H1 (cell line): ENCODE measurements around the gene MTARC1. TPM values are rescaled to one million over a fixed set of nuclear protein-coding genes. Genes with fewer than 3 reads are reported as not detected.
A peak's percentile ranks its signal among the peaks of the same experiment; 100 is the strongest.

Experiments used
- ASH2L ChIP-seq: fragments of 200-600, 300-600 bp; sonication (generic); IDR thresholded peaks from one replicate; pipeline ENCODE4 v1.7.1; 2017; ENCODE audit warnings: low read length
- POU5F1 ChIP-seq: IDR thresholded peaks from 2 replicates; pipeline ENCODE4 v1.6.1; 2011; ENCODE audit warnings: low read depth, mild to moderate bottlenecking, low read length, moderate library complexity
- RBBP5 ChIP-seq: IDR thresholded peaks from 2 replicates; pipeline ENCODE4 v1.7.1; 2012; ENCODE audit warnings: low read depth, mild to moderate bottlenecking, inconsistent platforms, low read length, moderate library complexity, borderline replicate concordance
- RFX5 ChIP-seq: IDR thresholded peaks from 2 replicates; pipeline ENCODE4 v1.6.1; 2011; ENCODE audit warnings: low read depth, low read length, improper control_type of control experiment, borderline replicate concordance
- SP1 ChIP-seq: IDR thresholded peaks from 2 replicates; pipeline ENCODE4 v1.6.1; 2011; ENCODE audit warnings: low read depth, low read length
- SP2 ChIP-seq: IDR thresholded peaks from 2 replicates; pipeline ENCODE4 v1.6.1; 2012; ENCODE audit warnings: mild to moderate bottlenecking, low read length, inconsistent platforms
- TAF7 ChIP-seq: optimal IDR thresholded peaks from 2 replicates; pipeline ENCODE3; 2011; ENCODE audit warnings: low read depth, mild to moderate bottlenecking, inconsistent platforms, low read length, moderate library complexity, borderline replicate concordance
- YY1 ChIP-seq: IDR thresholded peaks from 2 replicates; pipeline ENCODE4 v1.6.1; 2011; ENCODE audit warnings: low read depth, mild to moderate bottlenecking, low read length
- polyA plus RNA-seq, 7 experiments: library from polyadenylated mRNA; depleted of rRNA in 3 of 7; stranded (reverse) in 5 of 7; unstranded in 2 of 7; fragments of >200 nt in 5 of 7; fragments of 200-250 nt in 2 of 7; gene quantifications; 1 replicate in 5 of 7; 2 replicates in 1 of 7; 4 replicates in 1 of 7; pipeline versions ENCODE4 v1.2.1 to v1.2.3, GENCODE V29; 2011 to 2013; ENCODE audit warnings: missing spikeins in 2 of 7, mixed read lengths in 2 of 7
- total RNA-seq: library from RNA; stranded (reverse); fragmentation: NEBNext Ultra II Directional; extraction: Animal tissue kit (Norgen Biotek cat#: 25700); gene quantifications from 2 replicates; pipeline ENCODE4 v1.2.1, GENCODE V29; 2021
- TF ChIP-seq, protein P1 (sequence below): fragments of 300-600 bp; sonication (generic); IDR thresholded peaks from 2 replicates; pipeline ENCODE4 v1.7.1; 2012; ENCODE audit warnings: low read length, moderate library complexity, mild to moderate bottlenecking, inconsistent platforms; ENCODE audit not compliant: insufficient replicate concordance
- TF ChIP-seq, protein P2 (sequence below): IDR thresholded peaks from 2 replicates; pipeline ENCODE4 v1.6.1; 2011; ENCODE audit warnings: low read depth, mild to moderate bottlenecking, low read length; ENCODE audit not compliant: insufficient read depth

Gene MTARC1
- total and polyA plus RNA-seq, 2 of the 8 experiments (the other 6 are each of a cell fraction or from before 2014, with no cell fraction given): 17.2 to 46.2 TPM

GRCh38 chr1:220786337-220787068 is at the start of gene MTARC1 (continued):
- TF ChIP-seq, protein P1, sequence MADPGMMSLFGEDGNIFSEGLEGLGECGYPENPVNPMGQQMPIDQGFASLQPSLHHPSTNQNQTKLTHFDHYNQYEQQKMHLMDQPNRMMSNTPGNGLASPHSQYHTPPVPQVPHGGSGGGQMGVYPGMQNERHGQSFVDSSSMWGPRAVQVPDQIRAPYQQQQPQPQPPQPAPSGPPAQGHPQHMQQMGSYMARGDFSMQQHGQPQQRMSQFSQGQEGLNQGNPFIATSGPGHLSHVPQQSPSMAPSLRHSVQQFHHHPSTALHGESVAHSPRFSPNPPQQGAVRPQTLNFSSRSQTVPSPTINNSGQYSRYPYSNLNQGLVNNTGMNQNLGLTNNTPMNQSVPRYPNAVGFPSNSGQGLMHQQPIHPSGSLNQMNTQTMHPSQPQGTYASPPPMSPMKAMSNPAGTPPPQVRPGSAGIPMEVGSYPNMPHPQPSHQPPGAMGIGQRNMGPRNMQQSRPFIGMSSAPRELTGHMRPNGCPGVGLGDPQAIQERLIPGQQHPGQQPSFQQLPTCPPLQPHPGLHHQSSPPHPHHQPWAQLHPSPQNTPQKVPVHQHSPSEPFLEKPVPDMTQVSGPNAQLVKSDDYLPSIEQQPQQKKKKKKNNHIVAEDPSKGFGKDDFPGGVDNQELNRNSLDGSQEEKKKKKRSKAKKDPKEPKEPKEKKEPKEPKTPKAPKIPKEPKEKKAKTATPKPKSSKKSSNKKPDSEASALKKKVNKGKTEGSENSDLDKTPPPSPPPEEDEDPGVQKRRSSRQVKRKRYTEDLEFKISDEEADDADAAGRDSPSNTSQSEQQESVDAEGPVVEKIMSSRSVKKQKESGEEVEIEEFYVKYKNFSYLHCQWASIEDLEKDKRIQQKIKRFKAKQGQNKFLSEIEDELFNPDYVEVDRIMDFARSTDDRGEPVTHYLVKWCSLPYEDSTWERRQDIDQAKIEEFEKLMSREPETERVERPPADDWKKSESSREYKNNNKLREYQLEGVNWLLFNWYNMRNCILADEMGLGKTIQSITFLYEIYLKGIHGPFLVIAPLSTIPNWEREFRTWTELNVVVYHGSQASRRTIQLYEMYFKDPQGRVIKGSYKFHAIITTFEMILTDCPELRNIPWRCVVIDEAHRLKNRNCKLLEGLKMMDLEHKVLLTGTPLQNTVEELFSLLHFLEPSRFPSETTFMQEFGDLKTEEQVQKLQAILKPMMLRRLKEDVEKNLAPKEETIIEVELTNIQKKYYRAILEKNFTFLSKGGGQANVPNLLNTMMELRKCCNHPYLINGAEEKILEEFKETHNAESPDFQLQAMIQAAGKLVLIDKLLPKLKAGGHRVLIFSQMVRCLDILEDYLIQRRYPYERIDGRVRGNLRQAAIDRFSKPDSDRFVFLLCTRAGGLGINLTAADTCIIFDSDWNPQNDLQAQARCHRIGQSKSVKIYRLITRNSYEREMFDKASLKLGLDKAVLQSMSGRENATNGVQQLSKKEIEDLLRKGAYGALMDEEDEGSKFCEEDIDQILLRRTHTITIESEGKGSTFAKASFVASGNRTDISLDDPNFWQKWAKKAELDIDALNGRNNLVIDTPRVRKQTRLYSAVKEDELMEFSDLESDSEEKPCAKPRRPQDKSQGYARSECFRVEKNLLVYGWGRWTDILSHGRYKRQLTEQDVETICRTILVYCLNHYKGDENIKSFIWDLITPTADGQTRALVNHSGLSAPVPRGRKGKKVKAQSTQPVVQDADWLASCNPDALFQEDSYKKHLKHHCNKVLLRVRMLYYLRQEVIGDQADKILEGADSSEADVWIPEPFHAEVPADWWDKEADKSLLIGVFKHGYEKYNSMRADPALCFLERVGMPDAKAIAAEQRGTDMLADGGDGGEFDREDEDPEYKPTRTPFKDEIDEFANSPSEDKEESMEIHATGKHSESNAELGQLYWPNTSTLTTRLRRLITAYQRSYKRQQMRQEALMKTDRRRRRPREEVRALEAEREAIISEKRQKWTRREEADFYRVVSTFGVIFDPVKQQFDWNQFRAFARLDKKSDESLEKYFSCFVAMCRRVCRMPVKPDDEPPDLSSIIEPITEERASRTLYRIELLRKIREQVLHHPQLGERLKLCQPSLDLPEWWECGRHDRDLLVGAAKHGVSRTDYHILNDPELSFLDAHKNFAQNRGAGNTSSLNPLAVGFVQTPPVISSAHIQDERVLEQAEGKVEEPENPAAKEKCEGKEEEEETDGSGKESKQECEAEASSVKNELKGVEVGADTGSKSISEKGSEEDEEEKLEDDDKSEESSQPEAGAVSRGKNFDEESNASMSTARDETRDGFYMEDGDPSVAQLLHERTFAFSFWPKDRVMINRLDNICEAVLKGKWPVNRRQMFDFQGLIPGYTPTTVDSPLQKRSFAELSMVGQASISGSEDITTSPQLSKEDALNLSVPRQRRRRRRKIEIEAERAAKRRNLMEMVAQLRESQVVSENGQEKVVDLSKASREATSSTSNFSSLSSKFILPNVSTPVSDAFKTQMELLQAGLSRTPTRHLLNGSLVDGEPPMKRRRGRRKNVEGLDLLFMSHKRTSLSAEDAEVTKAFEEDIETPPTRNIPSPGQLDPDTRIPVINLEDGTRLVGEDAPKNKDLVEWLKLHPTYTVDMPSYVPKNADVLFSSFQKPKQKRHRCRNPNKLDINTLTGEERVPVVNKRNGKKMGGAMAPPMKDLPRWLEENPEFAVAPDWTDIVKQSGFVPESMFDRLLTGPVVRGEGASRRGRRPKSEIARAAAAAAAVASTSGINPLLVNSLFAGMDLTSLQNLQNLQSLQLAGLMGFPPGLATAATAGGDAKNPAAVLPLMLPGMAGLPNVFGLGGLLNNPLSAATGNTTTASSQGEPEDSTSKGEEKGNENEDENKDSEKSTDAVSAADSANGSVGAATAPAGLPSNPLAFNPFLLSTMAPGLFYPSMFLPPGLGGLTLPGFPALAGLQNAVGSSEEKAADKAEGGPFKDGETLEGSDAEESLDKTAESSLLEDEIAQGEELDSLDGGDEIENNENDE: no peak
- TF ChIP-seq YY1: no peak; the same call in 1 of the 2 replicates
- no peak for TF ChIP-seq RFX5
- no peak for TF ChIP-seq TAF7
- peak; percentile 59; the same call in 1 of the 2 replicates for TF ChIP-seq RBBP5
- TF ChIP-seq POU5F1: no peak
- TF ChIP-seq SP2: no peak
- peak; percentile 63 for TF ChIP-seq ASH2L
- no peak for TF ChIP-seq SP1
- TF ChIP-seq, protein P2, sequence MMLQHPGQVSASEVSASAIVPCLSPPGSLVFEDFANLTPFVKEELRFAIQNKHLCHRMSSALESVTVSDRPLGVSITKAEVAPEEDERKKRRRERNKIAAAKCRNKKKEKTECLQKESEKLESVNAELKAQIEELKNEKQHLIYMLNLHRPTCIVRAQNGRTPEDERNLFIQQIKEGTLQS: no peak
